Measurements from ENCODE around the gene SND1.

The SND1 gene

DNA sequence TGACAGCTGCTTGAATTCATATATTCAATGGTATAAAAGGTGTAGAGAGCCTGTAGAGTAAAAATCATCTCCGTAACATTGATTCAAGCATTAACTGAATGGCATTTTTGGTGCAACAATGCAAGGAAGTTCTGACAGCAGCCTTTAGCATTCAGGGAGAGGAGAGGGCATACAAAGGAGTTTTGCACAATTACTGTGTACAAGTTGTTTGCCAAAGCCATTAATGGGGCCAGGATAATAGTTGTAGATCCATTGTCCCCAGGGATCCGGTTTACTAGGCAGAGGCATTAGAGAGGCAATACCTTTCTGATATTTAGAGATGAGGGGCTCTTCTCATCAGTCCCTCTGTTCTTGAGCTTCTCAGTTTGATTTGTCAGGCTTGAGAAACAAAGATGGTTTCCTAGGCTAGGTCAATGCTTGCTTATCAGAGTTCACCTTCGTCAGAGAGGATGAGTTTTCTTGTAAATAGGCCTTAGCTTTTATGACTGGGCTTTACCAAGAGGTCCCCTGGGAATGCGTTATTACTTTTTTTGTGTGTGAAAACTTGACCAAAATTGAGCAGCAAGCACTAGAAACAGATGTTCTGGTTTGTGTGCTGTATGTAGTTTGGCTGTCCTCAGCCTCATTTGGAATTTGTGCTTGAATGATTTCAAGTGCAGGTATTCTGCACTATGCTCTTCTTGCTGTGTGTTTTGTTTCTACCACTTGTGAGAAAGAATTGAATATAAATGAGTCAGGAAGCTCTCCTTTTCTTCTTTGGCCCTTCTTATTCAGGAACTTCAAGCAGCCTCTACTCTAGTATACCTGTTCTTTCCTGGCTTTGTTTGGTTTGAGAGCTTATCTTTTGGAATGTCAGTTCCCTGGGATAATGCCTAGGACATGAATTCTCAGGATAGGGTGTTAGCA lies 32.0 kb downstream of the SND1 start:
- DNase-seq (ENCODE audit: low read depth) = no peak

DNA sequence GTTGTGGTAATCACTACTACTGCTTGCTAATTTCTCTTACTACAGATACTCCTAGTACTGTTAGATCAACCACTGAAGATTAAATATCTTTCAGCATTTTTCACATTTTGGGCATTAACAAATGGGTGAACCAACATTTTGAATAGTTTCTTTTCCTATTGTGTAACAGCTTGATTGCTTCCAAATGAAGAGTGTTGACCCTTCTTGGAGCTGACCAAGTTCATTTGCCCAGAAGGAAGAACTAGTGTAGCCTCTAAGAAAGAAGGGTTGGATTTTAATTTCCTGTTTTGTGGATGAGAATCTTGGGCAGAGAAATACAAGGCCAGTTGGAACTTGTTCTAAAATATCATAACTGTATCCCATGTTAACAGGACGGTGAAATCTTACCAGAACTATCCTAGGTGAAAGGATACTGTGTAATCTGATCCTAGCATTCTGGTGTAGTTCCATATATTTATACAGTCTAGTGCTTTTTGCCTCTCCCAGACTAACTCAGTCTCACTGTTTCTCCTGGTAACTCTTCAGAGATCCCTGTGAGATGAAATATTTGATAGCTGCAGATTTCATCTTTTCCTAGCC lies 37.3 kb downstream of the SND1 start:
- DNase-seq (ENCODE audit: low read depth) = no peak

DNA sequence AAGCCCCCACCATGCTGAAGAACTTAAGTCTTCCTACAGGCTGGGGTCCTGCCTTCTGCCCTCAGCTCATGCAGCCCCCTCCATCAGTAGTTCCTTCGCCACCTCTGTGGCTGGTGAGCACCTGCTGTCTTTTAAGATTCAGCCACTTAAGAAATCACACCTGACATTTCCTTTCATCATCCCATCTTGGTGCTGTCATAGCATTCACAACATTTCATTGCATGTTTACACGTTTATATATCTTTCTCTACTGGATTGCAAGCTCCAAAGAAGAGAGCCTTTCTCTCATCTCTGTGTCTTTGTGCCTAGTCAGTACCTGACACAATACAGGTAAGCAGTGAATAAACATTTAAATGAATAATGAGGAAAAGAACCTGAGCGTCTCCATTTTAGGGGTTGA lies 38.3 kb downstream of the SND1 start:
- no peak for DNase-seq (ENCODE audit: low read depth)

DNA sequence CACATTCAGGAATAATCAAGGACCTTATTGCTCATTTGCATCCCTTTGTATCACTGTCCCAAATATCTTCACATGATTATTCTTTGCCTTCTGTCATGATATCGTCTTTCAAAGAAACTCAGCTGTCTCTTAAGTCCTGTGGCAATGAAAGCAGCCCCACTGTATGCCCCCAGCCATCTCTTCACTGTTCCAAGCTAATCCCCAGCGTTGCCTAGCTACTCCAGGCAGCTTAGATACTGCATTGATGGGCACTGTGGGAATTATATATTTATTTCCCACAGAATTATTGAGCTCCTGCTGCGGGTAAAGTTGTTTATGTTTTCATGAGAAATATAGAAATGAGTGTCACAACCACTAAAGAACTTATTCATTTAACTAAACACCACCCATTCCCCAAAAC lies 38.8 kb downstream of the SND1 start:
- no peak for DNase-seq (ENCODE audit: low read depth)

DNA sequence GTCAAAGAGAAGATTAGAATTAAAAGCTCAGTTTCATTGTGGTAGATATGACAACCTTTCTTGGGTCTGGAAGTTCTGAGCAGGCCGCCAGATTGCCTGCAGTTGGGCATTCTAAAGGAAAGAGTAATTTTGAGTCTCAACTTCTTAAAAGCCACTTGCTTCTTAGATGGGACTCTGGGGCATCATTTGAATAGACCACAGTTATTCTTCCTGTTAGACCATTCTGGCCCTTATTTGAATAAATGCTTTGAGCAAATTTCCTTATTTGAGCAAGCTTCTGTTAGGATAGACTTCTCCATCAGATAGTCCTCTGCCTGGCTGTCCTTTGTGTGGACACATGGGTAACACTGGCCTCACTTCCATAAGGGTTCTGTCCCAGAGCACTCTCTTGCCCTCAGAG lies 40.2 kb downstream of the SND1 start:
- DNase-seq (ENCODE audit: low read depth) = no peak

DNA sequence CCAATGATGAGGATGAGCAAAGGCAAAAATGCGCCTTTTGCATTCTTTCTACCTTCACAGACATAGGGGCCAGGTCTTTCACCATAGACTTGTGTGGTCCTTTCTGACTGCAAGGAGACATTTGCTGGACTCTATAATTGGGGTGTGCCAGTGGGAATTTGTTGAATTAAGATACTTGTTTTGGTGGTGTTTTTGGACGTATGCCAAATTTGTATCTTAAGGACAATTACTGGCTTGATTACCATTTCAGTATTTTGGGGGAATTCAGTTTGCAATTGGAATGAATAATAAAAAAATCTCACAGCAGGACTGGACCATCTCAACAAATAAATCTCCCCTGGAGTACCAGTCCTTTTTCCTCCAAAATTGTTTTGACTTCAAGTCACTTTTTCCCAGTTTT lies 47.9 kb downstream of the SND1 start:
- no peak for DNase-seq (ENCODE audit: low read depth)

DNA sequence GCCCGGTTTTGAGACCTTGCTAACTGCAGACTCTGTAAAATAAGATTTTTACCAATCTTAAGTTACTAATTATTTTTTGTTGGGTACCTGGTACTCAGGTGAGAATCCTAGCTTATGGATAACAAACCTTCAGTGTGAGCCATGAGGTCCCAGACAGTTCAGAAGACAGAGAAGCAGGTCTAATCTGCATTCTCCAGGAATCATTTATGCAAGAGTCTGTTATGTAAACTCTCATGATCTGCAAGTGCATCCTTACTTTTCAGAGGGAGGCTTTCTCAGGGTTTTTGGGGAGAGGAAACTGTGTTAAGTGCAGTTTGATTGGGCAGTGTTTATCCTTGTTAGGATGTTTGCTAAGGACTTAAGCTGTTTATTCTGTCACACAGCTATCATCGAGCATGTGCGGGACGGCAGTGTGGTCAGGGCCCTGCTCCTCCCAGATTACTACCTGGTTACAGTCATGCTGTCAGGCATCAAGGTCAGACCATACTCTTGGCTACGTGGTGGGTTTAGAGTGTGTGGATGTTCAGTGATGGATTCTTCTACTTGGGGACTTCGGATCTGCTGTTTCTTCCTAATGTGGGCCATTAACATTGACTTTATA lies 50.2 kb downstream of the SND1 start:
- no peak for DNase-seq (ENCODE audit: low read depth)

DNA sequence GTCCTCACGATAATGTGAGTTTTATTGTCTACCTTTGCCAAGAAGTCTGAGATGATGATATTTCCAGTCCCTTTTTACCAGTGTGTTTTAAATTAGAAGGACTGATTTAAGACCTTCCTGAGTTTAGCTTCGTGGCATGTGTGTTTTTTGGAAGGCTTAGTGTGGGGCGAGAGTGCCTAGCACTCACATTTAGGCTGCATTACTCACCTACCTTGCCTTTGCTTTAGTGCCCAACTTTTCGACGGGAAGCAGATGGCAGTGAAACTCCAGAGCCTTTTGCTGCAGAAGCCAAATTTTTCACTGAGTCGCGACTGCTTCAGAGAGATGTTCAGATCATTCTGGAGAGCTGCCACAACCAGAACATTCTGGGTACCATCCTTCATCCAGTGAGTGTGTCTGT lies 50.9 kb downstream of the SND1 start:
- DNase-seq (ENCODE audit: low read depth) = no peak

DNA sequence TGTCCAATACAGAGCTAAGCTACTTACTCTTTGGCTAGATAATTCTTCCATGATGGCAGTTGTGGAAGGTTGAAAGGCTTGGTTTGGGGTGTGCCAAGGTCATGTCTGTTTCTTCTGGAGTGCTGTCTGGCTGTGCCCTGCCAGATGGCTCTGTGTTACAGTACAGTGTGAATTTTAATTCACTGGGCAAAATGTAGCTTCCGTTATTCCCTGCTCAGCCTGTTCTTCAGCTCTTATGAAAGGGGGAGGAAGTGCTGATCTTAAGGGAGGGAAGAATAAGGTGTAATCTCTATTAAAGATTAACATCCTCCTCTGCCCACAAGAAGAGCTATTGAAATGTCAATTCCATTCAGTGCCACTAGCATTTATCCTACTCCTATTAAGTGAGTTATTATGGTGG lies 52.2 kb downstream of the SND1 start:
- no peak for DNase-seq (ENCODE audit: low read depth)

DNA sequence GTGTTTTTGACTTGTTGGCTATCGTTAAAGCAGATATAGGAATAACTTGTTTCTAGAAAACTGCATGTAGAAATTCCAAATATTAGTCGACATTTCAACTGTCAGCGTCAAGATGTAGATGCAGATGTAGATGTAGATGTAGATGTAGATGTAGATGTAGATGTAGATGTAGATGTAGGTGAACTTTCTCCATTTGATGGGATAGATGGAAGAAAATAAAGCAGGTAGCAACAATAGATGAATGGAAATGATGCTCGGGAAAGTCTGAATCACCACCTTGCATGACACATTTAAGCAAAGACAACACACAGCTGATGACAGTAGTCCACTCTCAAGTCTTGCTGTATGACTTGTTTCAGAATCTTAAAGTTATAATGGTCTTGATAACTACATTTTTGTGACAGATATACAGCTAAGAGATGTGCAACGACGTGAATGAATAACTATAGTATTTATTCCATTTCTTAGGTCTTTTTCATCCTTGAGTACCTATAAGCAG lies 53.5 kb downstream of the SND1 start:
- no peak for DNase-seq (ENCODE audit: low read depth)

DNA sequence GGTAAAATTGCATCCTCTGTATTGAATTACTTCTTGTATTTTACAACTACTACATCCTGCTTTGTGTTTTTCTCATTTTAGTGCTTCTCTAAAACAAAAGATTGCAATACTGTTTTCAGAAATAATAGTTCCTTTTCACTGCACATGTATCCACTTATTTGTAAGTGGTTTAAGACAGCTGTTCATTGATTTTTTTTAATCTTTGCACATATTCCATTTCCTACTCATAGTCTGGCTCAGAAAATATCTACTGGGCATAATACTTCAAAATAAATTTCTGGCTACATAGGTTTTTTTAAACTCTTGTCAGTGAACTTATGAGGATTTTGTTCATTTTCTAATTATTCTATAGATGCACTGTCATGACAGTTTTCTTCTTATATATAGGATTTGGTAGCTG lies 54.8 kb downstream of the SND1 start:
- DNase-seq (ENCODE audit: low read depth) = no peak

DNA sequence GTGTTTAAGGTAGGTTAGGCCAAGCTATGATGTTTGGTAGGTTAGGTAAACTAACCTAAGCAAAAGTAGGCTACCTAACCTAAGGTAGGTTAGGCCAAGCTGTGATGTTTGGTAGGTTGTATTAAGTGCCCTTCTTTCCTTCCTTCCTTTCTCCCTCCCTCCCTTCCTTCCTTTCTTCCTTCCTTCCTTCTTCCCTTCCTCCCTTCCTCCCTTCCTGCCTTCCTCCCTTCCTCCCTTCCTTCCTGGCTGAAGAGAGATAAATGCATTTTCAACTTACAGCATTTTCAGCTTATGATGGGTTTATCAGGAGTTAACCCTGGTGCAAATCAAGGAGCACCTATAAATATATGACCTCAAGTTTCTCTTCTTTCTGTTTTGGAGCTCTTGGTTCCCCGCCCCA lies 56.2 kb downstream of the SND1 start:
- no peak for DNase-seq (ENCODE audit: low read depth)

DNA sequence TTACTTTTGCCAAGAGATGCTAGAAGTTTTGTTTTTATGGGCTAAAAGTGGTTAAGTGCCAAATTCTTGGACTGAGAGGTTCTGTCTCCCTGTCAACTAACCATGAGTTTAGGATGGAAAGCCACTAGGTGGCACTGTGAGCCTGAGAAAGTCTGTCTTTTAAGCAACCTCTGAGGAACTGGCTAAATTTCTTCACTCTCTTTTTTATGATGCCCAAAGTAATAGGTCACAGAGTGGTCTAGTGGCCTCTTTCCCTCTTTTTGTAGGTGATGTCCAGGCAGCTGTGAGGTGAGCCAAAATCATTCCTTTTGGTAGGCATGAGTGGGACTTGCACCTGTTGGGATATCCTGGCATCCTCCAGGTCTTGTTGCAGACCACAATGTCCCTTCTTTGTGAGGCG lies 56.8 kb downstream of the SND1 start:
- DNase-seq (ENCODE audit: low read depth) = peak; percentile 78

DNA sequence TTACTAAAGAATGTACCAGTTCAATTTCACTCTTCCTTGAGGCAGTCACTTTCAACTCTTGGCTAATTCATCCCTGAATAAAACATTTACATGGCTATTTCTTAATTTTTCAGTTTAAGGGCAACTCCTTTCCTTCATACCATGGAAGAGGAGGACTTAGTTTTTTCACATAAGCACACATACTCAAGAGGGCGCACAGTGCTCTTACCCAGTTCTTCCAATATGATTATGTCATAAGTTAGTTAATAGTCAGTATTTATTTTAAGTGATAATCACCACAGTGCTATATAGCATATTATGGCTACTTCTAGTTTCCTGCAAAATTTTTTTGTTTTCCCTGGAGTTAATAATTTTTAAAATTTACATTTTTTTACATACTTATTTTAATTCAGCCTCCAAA lies 58.6 kb downstream of the SND1 start:
- peak; percentile 16 for DNase-seq (ENCODE audit: low read depth)

DNA sequence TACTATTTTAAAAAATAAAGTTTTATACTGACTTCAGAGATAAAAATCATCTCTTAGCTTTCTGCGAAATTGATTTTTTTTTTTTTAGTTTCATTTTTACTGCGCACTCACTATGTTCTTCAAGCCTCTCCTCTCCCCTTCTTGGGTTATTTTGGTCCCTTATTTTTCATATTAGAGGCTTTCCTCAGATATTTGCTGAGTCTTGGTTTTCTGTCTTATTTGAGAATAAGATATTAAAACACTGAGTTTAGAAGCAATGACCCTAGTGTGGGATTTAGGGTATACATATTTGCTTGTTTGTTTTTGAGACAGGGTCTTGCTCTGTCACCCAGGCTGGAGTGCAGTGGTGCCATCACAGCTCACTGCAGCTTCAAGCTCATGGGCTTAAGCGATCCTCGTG lies 59.9 kb downstream of the SND1 start:
- DNase-seq (ENCODE audit: low read depth) = no peak

DNA sequence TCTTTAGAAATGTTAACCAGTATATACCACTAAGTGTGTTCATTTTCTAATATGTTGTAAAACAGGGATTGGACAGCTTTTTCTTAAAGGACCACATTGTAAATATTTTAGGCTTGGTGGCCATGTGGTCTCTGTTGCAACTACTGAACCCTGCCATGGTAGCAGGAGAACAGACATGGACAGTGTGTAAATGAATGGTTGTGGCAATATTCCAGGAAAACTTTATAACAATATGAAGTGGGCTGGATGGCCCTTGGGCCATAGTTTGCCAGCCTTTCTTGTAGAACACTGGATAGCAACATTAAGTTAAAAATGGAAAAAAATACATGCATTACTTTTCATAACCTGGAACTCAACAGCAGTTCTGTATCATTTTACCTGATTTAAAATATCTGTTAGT lies 61.0 kb downstream of the SND1 start:
- no peak for DNase-seq (ENCODE audit: low read depth)

DNA sequence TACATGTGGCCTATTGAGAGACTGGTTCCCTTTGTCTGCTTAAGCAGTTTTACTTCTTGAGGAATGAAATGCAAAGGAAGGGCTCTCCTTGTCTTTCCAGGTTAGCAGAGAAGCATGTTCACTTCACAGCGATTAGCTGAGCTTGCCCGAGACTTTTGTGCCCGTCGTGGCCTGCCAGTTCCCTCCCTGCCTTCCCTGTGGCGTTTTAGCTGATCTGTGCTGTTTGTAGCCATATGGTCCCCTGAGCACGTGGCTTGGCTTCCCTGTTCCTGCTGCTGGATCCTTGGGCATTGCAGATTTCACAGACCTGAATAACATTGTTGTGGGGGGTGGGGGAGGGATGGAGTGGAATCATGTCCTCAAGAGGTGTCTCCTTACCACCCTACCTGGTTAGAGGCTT lies 61.8 kb downstream of the SND1 start:
- no peak for DNase-seq (ENCODE audit: low read depth)

DNA sequence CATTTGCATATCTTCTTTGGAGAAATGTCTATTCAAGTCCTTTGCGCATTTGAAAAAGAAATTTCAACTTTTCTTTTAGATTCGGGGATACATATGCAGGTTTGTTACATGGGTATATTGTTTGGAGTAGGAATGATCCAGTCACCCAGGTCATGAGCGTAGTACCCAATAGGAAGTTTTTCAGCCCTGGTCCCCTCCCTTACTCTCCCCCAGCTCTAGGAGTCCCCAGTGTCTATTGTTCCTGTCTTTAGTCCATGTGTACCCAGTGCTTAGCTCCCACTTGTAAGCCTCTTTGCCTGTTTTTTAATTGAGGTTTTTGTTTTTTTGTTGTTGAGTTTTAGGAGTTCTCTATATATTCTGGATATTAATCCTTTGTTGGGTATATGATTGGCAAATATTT lies 63.3 kb downstream of the SND1 start:
- DNase-seq (ENCODE audit: low read depth) = no peak

DNA sequence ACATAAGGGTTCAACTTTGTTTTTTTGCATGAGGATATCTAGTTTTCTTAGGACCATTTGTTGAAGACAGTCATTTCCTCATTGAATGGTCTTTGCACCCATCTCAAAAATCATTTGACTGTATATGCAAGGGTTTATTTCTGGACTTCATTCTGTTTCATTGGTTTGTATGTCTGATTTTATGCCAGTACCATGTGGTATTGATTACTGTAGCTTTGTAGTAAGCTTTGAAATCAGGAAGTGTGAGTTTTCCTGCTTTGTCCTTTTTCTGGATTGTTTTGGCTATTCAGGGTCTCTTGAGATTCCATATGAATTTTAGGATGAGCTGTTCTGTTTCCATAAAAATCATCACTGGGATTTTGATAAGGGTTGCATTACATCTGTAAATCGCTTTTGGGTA lies 63.9 kb downstream of the SND1 start:
- DNase-seq (ENCODE audit: low read depth) = no peak

DNA sequence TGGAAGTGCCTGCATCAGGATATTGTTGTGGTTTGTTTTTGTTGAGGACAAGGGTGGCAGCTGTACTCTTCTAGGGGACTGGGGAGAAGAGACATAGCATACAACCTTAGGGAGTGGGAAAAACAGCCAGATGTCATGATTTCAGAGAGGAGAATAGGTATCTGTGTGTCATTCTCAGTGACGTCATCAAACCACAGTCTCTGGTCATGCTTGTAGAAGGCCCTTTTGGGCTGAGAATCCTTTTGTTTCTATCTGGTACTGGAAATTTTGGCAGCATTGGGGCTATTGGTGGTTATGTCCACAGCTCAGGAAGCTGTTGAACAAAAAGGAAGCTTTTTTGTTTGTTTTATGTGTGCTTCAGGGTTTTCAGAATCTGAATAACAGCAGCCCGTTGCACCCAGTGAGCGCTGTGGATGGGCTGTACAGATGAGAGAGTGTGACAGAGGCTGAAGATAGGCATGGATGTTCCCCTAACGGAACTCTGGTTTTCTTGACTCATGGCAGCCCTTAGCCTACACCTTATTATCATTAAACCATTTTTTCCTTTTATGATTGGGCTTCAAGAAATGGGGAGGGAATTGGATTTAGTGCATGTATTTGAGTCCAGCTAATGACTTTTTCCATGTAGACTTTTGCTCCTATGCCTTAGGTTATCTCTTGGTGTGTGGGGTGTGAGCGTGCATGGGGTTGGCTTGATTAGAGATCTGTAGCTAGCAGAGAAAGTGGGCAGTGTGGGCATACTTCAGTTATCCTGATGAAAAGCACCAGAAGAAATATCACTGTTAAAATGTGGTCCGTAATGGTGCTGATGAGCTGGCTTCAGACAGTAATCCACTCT lies 65.7 kb downstream of the SND1 start:
- peak; percentile 25 for DNase-seq (ENCODE audit: low read depth)

DNA sequence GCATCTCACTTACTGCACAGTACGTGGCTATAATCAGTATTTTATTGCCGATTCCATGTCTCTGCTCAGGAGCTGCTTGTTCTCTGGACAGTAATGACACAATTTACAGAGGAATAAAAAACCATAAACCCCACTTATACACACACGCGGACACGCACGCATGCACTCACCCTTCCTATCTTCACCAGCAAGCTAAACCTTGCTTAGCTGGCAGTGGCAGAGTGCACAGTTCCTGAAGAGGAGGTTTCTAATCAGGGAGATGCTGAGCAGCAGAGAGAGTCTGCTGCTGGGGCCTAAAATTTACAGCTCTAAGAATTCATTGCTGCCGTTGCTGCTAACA lies 66.3 kb downstream of the SND1 start:
- no peak for DNase-seq (ENCODE audit: low read depth)

DNA sequence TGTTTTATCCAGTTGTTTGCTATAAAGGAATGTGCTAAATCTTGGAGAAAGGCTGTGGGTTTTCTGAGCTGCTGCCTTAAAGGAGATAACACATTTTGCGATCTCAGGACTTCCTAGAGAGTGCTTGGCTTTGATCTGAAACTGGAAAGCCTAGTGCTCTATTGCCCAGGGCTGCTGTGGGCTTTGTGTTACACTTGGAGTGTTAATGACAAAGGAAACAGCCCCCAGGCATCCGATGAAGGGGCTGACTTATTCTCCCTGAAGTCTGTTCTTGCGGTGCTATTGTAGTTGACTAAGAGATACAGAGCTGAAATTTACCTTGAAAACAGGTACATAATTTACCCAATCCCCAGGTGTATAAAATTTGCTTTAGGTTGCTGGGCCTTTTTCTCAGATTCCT lies 74.5 kb downstream of the SND1 start:
- DNase-seq (ENCODE audit: low read depth) = no peak
